Vagina (tissue), 2 donors: ENCODE measurements around the gene TMEM150A. TPM values are rescaled to one million over a fixed set of nuclear protein-coding genes. Genes with fewer than 3 reads are reported as not detected.

Experiments
- DNase-seq, 2 donors: peaks; one replicate each; pipeline ENCODE4 v3.0.0-alpha.2; 2017; ENCODE audit errors: extremely low spot score in 2 of 2
- H3K27ac ChIP-seq: fragments of 200-600 bp; sonication (generic); one replicate; pipeline ENCODE4 v1.5.1; 2019
- H3K27me3 ChIP-seq: fragments of 200-600 bp; sonication (generic); one replicate; pipeline ENCODE4 v1.5.1; 2019
- H3K36me3 ChIP-seq, 2 donors: fragments of 200-600 bp; sonication (generic); one replicate each; pipeline ENCODE4 v1.5.1; 2017 to 2019
- H3K4me1 ChIP-seq: fragments of 200-600 bp; sonication (generic); one replicate; pipeline ENCODE4 v1.5.1; 2019
- H3K4me3 ChIP-seq, 2 donors: fragments of 200-600 bp; sonication (generic); 1 replicate in 1 of 2; 2 replicates in 1 of 2; pipeline ENCODE4 v1.5.1; 2016 to 2019
- H3K9me3 ChIP-seq: fragments of 200-600 bp; sonication (generic); one replicate; pipeline ENCODE4 v1.5.1; 2019
- POLR2A ChIP-seq, 2 donors: fragments of 450-650 bp; IDR thresholded peaks; one replicate each; pipeline ENCODE4 v1.6.1; 2017; ENCODE audit warnings: antibody characterized with exemption in 2 of 2, mild to moderate bottlenecking in 2 of 2, moderate library complexity in 2 of 2
- POLR2AphosphoS5 ChIP-seq, 2 donors: sonication (generic); formaldehyde crosslinking; IDR thresholded peaks; one replicate each; pipeline ENCODE4 v1.9.0; 2017; ENCODE audit warnings: antibody characterized with exemption in 2 of 2, mild to moderate bottlenecking in 2 of 2, low read depth in 1 of 2; ENCODE audit not compliant: insufficient read depth in 1 of 2
- intact Hi-C: fragments of 100-400 bp; cut with DNase I; formaldehyde crosslinking; loops from one replicate; pipeline ENCODE4 v1.15.1; 2023
- total RNA-seq: library from RNA; depleted of rRNA; stranded (reverse); fragments of >200 nt; gene quantifications from one replicate; pipeline ENCODE4 v1.2.3, GENCODE V29; 2016
- TF ChIP-seq, protein P1 (sequence below), 3 experiments: fragments of 450-650 bp in 2 of 3; fragments of 200-600 bp in 1 of 3; sonication (generic) in 1 of 3; IDR thresholded peaks; one replicate each; pipeline ENCODE4 v1.5.1; 2017 to 2019; ENCODE audit warnings: antibody characterized with exemption in 3 of 3, mild to moderate bottlenecking in 2 of 3, moderate library complexity in 2 of 3

The TMEM150A gene, protein sequence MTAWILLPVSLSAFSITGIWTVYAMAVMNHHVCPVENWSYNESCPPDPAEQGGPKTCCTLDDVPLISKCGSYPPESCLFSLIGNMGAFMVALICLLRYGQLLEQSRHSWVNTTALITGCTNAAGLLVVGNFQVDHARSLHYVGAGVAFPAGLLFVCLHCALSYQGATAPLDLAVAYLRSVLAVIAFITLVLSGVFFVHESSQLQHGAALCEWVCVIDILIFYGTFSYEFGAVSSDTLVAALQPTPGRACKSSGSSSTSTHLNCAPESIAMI
- 22.6 TPM for total RNA-seq

DNA sequence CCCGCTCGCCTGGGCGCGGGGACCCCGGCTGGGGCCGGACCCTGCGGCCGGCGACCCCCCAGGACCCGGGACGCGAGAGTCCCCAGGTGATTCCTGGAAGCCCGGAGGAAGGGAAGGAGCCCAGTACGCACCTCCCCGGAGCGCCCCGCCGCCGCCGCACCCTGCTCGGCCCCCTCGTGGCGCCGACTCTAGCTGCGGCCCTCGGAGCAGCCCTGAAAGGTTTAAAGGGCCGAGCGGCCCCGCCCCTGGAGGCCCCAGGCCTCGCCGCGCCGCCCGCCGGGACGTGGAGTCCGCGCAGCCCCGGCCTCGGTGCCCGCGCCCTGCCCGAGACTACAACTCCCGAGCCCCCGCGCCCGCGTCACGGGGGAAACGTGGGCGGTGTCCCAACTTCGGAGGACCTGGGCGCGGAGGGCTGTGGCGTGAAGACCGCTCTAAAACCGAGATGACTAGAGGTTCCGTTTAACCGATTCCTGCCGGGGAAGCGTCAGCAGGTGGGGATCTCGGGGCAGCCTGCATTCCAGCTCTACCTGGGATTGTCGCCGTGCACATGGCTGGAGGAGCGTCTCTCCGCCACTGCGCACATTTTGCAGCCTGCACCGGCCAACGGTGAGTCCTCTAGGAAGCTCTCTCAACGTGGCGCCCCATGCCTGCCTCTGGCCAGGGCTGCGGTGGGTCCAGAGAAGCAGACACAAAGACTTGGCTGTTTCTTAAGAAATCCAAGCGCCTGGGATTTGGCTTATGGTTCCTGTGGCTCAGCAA lies at the start of gene TMEM150A:
Gene TMEM150A, minus strand, starts transcription at position 223 of the 759 bp plus-strand sequence. CDS start 750 bp downstream, outside the sequence.
- H3K4me1 ChIP-seq: peaks cover 61% of the 10 kb centered on the region
- no peaks in the 10 kb centered on the region for H3K27me3 ChIP-seq
- TF ChIP-seq POLR2A (IDR thresholded peaks at IDR 0.05) (peak in 1 of 2 donors; percentile 77), POLR2AphosphoS5 (IDR thresholded peaks at IDR 0.05; ENCODE audit: insufficient read depth in 1 of 2, low read depth in 1 of 2) (peak in 1 of 2 donors; percentile 85)
- TF ChIP-seq, protein P1, sequence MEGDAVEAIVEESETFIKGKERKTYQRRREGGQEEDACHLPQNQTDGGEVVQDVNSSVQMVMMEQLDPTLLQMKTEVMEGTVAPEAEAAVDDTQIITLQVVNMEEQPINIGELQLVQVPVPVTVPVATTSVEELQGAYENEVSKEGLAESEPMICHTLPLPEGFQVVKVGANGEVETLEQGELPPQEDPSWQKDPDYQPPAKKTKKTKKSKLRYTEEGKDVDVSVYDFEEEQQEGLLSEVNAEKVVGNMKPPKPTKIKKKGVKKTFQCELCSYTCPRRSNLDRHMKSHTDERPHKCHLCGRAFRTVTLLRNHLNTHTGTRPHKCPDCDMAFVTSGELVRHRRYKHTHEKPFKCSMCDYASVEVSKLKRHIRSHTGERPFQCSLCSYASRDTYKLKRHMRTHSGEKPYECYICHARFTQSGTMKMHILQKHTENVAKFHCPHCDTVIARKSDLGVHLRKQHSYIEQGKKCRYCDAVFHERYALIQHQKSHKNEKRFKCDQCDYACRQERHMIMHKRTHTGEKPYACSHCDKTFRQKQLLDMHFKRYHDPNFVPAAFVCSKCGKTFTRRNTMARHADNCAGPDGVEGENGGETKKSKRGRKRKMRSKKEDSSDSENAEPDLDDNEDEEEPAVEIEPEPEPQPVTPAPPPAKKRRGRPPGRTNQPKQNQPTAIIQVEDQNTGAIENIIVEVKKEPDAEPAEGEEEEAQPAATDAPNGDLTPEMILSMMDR (IDR thresholded peaks at IDR 0.05): peak in 2 of 3 experiments; percentile 25 to 56
- H3K4me3 ChIP-seq: peak within 1 kb of the TSS; percentile 70 to 76
- H3K36me3 ChIP-seq: peaks cover 0 to 17% of the 10 kb centered on the region in 2 donors
- intact Hi-C loops: loop anchor here (10.0 kb wide), 1 partner anchor 58 kb away; no protein-coding TSS in a partner anchor
- peak within 1 kb of the TSS; percentile 90 for H3K27ac ChIP-seq
- H3K9me3 ChIP-seq: no peaks in the 10 kb centered on the region
- no peak for DNase-seq

DNA sequence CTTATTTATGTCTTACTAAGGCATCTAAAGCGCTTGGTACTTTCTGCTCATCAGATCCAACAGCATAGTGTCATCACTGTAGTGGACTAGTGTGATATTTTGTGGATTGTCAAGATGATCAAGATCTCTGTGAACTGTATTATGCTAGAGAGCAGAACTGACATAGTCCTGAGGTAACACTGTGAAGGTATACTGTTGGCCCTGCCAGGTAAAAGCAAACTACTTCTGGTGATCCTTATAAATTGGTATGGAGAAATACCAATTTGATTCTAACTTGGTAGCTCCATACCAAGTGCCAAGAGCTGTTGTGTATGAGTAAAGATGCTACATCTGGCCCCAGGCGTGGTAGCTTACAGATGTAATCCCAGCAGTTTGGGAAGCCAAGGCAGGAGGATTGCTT lies 49.6 kb upstream of the TMEM150A start:
- TF ChIP-seq POLR2AphosphoS5 (IDR thresholded peaks at IDR 0.05; ENCODE audit: insufficient read depth in 1 of 2, low read depth in 1 of 2) (no peak), POLR2A (IDR thresholded peaks at IDR 0.05) (no peak)
- TF ChIP-seq, protein P1 (IDR thresholded peaks at IDR 0.05): no peak
- intact Hi-C loops: no loop called here

DNA sequence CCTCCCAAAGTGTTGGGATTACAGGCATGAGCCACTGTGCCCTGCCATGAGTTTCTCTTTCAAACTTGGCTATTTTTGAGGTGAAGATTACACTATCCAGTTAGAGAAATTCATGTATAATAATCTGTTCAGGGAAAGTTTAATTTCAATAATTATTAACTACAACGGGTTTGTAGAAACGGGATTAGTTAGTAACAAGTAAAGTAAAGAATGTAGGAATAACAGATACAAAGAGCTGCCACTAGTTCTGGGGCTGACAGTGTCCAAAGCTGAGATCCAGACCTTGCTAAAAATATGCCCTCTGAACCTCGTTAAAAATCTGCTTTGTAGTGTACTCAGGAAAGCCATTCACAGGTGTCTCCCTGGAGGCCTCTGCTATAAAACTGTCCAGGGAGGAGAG lies 48.6 kb upstream of the TMEM150A start:
- Histone ChIP-seq H3K4me1 (no peaks in the 10 kb centered on the region), H3K36me3 (peaks cover 0 to 63% of the 10 kb centered on the region in 2 donors), H3K9me3 (no peaks in the 10 kb centered on the region), H3K4me3 (no peak overlapping the region), H3K27ac (no peak overlapping the region), H3K27me3 (no peaks in the 10 kb centered on the region)
- DNase-seq: no peak
- intact Hi-C loops: no loop called here
- TF ChIP-seq POLR2AphosphoS5 (IDR thresholded peaks at IDR 0.05; ENCODE audit: insufficient read depth in 1 of 2, low read depth in 1 of 2) (no peak), POLR2A (IDR thresholded peaks at IDR 0.05) (no peak)
- TF ChIP-seq, protein P1 (IDR thresholded peaks at IDR 0.05): no peak

More for the DNA sequence above, 49.6 kb upstream of the TMEM150A start:
- H3K4me1 ChIP-seq: no peaks in the 10 kb centered on the region
- H3K9me3 ChIP-seq: no peaks in the 10 kb centered on the region
- no peak overlapping the region for H3K4me3 ChIP-seq
- H3K27ac ChIP-seq: no peak overlapping the region
- no peaks in the 10 kb centered on the region for H3K27me3 ChIP-seq
- no peak for DNase-seq
- H3K36me3 ChIP-seq: peaks cover 0 to 55% of the 10 kb centered on the region in 2 donors

DNA sequence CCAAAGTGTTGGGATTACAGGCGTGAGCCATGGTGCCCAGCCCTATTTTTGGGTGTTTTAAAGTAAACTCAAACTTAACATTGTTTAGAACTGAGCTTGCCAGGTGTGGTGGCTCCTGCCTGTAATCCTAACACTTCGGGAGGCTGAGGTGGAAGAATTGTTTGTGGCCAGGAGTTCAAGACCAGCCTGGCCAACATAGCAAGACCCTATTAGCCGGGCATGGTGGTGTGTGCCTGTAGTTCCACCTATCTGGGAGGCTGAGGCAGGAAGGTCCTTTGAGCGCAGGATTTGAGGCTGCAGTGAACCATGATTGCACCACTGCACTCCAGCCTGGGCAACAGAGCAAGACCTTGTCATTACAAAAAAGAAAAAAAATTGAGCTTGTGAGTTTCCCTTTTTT lies 48.0 kb upstream of the TMEM150A start:
- Histone ChIP-seq H3K36me3 (peaks cover 0 to 70% of the 10 kb centered on the region in 2 donors), H3K27me3 (no peaks in the 10 kb centered on the region), H3K27ac (no peak overlapping the region), H3K4me1 (no peaks in the 10 kb centered on the region), H3K4me3 (no peak overlapping the region), H3K9me3 (no peaks in the 10 kb centered on the region)
- TF ChIP-seq POLR2AphosphoS5 (IDR thresholded peaks at IDR 0.05; ENCODE audit: insufficient read depth in 1 of 2, low read depth in 1 of 2): no peak
- DNase-seq: no peak
- intact Hi-C loops: no loop called here

DNA sequence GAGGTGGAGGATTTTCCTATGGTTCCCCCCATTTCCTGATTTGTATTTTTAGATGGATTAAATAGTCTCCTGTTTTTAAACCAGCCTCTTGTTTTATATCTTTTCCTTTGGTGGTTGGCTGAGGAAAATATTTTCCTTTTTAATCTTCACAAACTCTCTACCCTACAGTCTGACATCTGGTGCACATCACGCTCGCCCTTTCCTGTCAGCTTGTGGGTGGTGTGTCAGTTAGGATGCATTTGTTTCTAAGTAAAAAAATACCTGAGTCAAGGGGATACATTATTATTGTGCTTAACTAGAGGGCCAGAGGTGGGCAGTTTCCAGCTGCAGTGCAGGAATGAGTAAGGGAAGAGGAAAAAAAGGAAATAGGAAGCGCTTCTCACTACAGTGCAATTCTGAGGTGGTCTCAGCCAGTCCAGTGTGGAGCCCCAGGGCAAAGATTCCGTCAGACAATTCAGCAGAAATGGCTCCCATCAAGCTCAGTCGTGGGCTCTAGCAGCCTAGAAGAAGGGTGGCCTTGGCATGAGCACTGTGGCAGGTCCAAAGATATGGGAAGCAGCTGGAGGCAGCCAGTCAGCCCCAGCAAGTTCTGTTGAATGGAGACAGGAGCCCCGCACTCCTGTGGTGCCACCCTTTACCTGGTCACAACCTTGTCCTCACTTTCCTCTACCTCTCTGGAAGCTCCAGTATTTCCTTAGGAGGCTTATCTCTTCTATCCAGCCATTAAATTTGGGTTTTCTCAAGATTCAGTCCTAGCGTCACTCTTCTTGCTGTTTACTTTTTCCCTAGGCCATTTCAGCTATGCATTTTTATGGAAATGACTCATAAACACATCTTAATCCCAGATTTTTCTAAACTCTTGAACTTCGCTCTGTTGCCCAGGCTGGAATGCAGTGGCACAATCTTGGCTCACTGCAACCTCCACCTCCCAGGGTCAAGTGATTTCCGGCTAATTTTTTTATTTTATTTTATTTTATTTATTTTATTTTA lies 47.0 kb upstream of the TMEM150A start:
- no peaks in the 10 kb centered on the region for H3K4me1 ChIP-seq
- peaks cover 0 to 79% of the 10 kb centered on the region in 2 donors for H3K36me3 ChIP-seq
- TF ChIP-seq POLR2A (IDR thresholded peaks at IDR 0.05) (no peak), POLR2AphosphoS5 (IDR thresholded peaks at IDR 0.05; ENCODE audit: insufficient read depth in 1 of 2, low read depth in 1 of 2) (no peak)
- TF ChIP-seq, protein P1 (IDR thresholded peaks at IDR 0.05): no peak
- H3K9me3 ChIP-seq: no peaks in the 10 kb centered on the region
- no peak overlapping the region for H3K4me3 ChIP-seq
- intact Hi-C loops: no loop called here
- H3K27me3 ChIP-seq: no peaks in the 10 kb centered on the region
- DNase-seq: no peak
- no peak overlapping the region for H3K27ac ChIP-seq
